Esophagus (tissue), 2 donors: ENCODE data around the gene PLEKHO2. TPM values are rescaled to one million over a fixed set of nuclear protein-coding genes. Genes with fewer than 3 reads are reported as not detected.

Experiments used
- H3K27ac ChIP-seq, 2 donors: one replicate each; pipeline ENCODE4 v1.5.1; 2013; ENCODE audit warnings: low read depth in 2 of 2, mild to moderate bottlenecking in 2 of 2, inconsistent platforms in 1 of 2, low read length in 1 of 2, moderate library complexity in 1 of 2
- H3K27me3 ChIP-seq, 2 donors: one replicate each; pipeline ENCODE4 v1.6.1; 2013; ENCODE audit warnings: low read length in 2 of 2, control low read depth in 1 of 2, mild to moderate bottlenecking in 1 of 2; ENCODE audit not compliant: insufficient read depth in 2 of 2, control insufficient read depth in 1 of 2
- H3K36me3 ChIP-seq, 2 donors: one replicate each; pipeline ENCODE4 v1.6.1; 2013; ENCODE audit warnings: low read length in 1 of 2; ENCODE audit not compliant: control insufficient read depth in 2 of 2, insufficient read depth in 2 of 2
- H3K4me1 ChIP-seq, 2 donors: one replicate each; pipeline ENCODE4 v1.6.1; 2013; ENCODE audit warnings: low read length in 1 of 2; ENCODE audit not compliant: control insufficient read depth in 2 of 2, insufficient read depth in 2 of 2
- H3K4me3 ChIP-seq, 2 donors: one replicate each; pipeline ENCODE4 v1.5.1; 2013; ENCODE audit warnings: low read length in 2 of 2, mild to moderate bottlenecking in 2 of 2, low read depth in 1 of 2, moderate library complexity in 1 of 2
- H3K9me3 ChIP-seq, 2 donors: one replicate each; pipeline ENCODE4 v1.6.1; 2013; ENCODE audit warnings: mild to moderate bottlenecking in 2 of 2, low read depth in 1 of 2, low read length in 1 of 2, moderate library complexity in 1 of 2; ENCODE audit not compliant: control insufficient read depth in 2 of 2, insufficient read depth in 1 of 2
- WGBS, 2 donors: extraction: QIAGEN DNeasy Blood & Tissue Kit; methylation state at CpG; one replicate each; pipeline ENCODE4 v1.1.7; 2013; 5-methylcytosine and 5-hydroxymethylcytosine counted together
- polyA plus RNA-seq, 2 donors: library from polyadenylated mRNA; stranded (reverse); fragments of 200-250 nt; gene quantifications; one replicate each; pipeline ENCODE4 v1.2.3, GENCODE V29; 2013
- donor health status: healthy with polysubstance abuse.
- donor health status: Bipolar disorder and iron deficiency.

Gene PLEKHO2
- polyA plus RNA-seq, 2 donors = 4.8 to 6.6 TPM

DNA sequence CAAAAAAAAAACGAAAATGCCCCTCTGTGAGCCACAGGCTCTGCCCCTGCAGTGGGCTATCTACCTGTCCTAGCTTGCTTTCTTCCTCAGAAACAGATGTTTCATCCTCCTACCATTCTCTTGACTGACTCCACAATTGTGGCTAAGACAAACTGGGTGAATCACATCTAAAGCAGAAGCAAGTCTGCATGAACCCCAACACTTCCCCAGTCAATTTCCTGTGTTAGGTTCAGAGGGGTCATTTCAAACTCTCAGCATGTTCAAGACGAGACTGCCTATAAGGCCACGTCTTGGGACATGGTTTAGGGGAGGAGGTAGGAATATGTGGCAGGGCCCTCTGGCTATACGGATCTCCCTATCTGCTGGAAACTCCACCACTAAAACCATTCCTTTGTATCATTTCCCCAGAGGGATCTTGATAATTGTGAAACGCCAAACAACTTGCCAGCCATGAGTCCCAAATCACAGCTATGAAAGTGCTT lies 41.4 kb downstream of the PLEKHO2 start:
- Histone ChIP-seq H3K4me3 (no peak overlapping the region), H3K4me1 (peaks cover 4 to 5% of the 10 kb centered on the region in 2 donors), H3K9me3 (no peaks in the 10 kb centered on the region), H3K27ac (peak overlapping the region; percentile 6 to 22), H3K27me3 (no peaks in the 10 kb centered on the region), H3K36me3 (no peaks in the 10 kb centered on the region)
- WGBS, 2 donors = 60% methylated on average over 5 of the region's 5 CpGs

DNA sequence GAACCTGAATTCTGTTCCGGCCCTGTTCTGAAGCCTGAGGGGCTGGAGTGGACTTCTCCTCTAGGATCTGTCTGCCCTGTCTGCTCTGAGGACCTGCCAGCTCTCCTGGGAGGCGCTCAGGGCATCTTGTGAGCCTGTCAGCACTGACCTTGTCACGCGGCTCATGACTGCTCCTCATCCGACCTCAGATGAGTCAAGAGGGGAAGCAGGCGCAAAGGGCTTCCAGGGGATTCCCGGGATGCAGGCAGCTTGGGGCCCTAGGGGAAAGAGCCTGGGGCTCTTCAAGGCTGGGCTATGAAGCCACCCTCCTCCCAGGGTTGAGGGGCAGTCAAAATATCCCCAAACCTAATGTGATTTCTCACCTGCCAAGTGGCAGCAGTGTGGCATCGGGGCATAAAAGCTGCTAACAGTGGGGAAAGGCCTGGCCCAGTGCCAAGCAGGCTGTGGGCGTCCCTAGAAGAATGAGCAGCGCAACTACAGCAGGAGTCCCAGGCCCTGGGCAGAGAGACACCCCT lies 42.3 kb downstream of the PLEKHO2 start:
- WGBS, 2 donors = 19 to 25% methylated on average over 9 to 10 of the region's 10 CpGs
- Histone ChIP-seq H3K9me3 (no peaks in the 10 kb centered on the region), H3K27me3 (no peaks in the 10 kb centered on the region), H3K27ac (peak overlapping the region; percentile 24 to 50), H3K36me3 (no peaks in the 10 kb centered on the region), H3K4me3 (no peak overlapping the region), H3K4me1 (peaks cover 4 to 5% of the 10 kb centered on the region in 2 donors)

DNA sequence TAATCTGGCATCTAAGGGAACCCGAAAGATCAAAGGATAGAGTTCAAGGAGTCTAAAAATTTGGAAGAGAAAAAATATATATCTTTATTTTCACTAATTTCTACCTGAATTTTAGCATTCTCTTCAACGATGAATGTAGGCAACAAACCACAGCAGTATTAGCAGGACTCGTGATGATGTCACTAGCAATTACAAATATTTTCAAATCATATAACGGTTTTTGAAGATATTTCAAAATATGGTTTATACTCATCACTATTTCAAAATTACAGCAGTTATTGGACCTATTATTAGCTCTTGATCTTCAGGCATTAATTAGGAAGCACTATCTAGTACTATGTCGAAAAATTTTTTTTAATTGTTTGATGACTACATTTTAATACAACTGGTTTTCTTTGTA lies 43.0 kb downstream of the PLEKHO2 start:
- H3K4me1 ChIP-seq = peaks cover 4 to 5% of the 10 kb centered on the region in 2 donors
- H3K36me3 ChIP-seq = no peaks in the 10 kb centered on the region
- no peak overlapping the region for H3K4me3 ChIP-seq
- no peak overlapping the region for H3K27ac ChIP-seq
- H3K9me3 ChIP-seq = no peaks in the 10 kb centered on the region
- WGBS, 2 donors = 88% methylated on average over 5 of the region's 5 CpGs
- no peaks in the 10 kb centered on the region for H3K27me3 ChIP-seq

DNA sequence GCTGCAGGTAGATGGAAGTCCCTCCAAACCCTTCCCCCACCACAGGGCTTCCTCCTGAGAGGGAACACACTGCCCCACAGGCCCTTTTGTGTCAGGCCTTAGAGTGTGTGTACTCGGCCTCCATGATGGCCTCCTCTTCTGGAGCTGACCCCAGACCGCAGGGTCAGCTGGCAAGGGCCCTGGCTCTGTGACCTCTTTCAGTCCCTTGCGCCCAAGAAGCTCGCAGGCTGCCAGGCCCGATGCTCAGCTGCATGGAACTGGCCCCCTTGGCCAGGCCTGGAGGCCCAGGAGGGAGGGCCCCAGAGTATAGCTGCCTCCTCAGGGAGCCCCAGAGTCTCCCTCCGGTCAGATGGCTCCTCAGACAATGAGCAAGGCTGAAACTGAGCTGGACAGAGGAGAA lies 46.6 kb downstream of the PLEKHO2 start:
- H3K4me3 ChIP-seq = no peak overlapping the region
- no peaks in the 10 kb centered on the region for H3K4me1 ChIP-seq
- H3K9me3 ChIP-seq = no peaks in the 10 kb centered on the region
- H3K27ac ChIP-seq = no peak overlapping the region
- H3K36me3 ChIP-seq = no peaks in the 10 kb centered on the region
- no peaks in the 10 kb centered on the region for H3K27me3 ChIP-seq
- WGBS, 2 donors = 92 to 94% methylated on average over 6 of the region's 6 CpGs

DNA sequence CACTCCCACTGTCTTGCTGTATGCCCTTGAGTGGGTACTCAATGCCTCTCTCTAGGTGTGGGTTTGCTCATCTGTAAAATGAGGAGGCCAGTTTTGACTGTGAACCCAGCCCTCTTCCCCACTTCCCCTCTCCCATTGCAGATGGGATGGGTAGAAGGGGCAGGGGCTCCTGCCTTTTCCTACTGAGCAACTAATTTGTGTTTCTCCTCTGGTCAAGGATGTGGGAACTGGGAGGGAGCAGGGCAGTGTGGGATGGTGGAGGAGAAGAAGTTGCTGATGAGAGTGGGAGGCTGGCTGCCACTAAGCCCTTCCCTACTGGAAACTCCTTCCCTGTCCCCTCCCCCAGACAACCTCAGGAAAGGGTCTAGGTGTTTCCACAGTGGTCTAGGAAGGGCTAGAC lies 49.8 kb downstream of the PLEKHO2 start:
- Histone ChIP-seq H3K9me3 (no peaks in the 10 kb centered on the region), H3K36me3 (no peaks in the 10 kb centered on the region), H3K4me3 (no peak overlapping the region), H3K27me3 (no peaks in the 10 kb centered on the region), H3K4me1 (peaks cover 0 to 4% of the 10 kb centered on the region in 2 donors), H3K27ac (peak overlapping the region; percentile 28 to 64)

DNA sequence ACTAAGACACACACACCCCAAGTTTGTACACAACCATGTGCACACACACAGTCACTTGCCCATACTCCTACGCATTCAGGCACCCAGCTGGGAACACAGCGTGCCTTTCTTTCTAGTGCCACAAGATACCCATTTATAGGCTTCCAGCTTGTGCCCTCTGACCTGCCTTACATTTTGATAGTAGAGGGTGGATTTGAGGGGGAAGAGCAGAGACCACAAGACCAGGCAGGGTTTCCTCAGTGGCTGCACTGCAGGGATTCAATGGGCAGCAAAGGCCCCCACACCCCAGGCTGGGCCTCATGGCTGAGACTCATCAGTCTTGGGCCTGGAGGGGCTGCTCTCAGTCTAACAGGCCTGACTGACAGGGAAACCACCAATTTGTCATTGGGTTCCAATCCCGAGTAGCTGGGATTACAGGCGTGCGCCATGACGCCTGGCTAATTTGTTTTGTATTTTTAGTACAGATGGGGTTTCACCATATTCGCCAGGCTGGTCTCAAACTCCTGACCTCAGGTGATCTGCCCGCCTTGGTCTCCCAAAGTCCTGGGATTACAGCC lies 51.2 kb downstream of the PLEKHO2 start:
- no peaks in the 10 kb centered on the region for H3K27me3 ChIP-seq
- 86 to 87% methylated on average over 8 of the region's 8 CpGs for WGBS, 2 donors
- H3K27ac ChIP-seq = peak overlapping the region; percentile 86 to 99
- peaks cover 3 to 12% of the 10 kb centered on the region in 2 donors for H3K4me1 ChIP-seq
- H3K4me3 ChIP-seq = no peak overlapping the region
- H3K36me3 ChIP-seq = no peaks in the 10 kb centered on the region
- no peaks in the 10 kb centered on the region for H3K9me3 ChIP-seq

DNA sequence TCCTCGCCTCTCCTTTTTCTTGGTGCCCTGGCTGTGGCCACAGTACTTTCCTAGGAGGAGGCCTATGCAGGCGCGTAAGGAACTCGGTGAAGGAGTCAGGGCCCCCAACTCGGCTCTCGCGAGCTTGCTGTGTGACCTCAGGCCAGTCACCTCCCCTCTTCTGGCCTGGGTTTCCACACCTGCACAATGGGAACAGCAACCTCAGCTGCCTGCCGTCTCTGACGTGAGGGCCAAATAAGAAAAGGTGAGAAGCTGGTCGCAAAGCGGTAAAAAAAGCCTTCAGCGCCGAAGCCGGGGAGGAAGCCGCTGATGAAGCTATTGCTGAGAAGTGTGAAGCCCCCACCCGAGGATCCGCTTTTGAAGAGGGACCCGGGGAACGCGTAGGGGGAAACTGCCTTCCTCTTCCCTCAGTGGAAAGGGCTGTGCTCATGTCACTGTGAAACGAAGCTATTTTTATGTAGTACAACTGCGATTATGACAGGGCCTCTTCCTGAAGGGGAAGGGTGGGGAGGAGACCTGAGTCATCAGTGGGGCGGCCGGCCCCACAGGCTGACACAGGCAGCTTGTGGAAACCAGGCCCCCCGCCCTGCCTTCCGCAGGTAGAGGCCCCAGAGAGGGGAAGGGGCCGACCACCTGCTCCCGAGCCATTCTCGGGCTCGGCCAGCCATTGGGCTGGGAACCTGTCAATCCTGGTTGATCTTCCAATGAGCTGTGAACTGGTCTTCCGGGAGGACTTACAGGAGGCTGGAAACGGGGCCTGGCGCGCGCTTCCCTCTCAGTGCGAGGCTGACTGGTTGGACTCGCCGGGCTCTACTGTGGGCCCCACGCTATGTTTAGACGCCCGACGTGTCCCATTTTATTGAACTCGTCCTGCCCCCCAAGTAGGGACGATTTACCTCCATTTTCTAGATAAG lies 52.0 kb downstream of the PLEKHO2 start:
- Histone ChIP-seq H3K36me3 (no peaks in the 10 kb centered on the region), H3K9me3 (no peaks in the 10 kb centered on the region), H3K27me3 (no peaks in the 10 kb centered on the region), H3K4me1 (peaks cover 3 to 12% of the 10 kb centered on the region in 2 donors), H3K27ac (peak overlapping the region; percentile 86 to 99), H3K4me3 (peak overlapping the region; percentile 16 to 40)
- 27 to 29% methylated on average over 41 to 44 of the region's 44 CpGs for WGBS, 2 donors

DNA sequence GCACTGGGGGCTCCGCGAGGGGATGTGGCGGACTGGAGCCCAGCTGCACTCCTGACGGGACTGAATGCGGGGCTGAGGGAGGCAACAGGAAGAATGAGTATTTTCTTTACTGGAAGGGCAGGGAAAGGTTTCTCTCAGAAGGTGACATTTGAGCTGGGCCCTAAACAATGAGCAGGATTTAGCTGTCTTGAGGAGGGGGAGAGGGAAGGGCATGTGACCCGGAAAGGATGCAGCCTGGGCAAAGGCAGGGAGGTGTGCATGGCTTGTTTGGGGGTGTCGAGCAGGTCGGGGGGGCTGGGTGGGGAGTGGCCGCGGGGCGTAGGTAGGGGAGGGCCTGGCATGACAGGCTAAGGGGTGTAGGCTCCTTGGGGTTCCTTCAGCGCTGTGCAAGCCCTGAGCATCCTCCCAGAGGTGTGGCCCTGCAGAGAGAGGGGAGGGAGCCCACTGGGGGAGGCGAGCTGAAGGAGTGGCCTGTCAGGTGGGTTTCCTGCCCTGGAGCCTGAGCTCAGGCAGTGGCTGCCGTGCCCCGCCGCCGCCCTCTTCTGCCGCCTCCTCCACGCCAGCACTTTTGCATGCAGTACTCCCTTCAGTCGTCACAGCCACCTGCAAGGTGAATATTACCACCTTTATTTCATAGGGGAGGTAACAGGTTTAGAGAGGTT lies 52.8 kb downstream of the PLEKHO2 start:
- H3K9me3 ChIP-seq = no peaks in the 10 kb centered on the region
- peak overlapping the region; percentile 86 to 99 for H3K27ac ChIP-seq
- H3K4me3 ChIP-seq = peak overlapping the region; percentile 16 to 40
- H3K27me3 ChIP-seq = no peaks in the 10 kb centered on the region
- WGBS, 2 donors = 25 to 43% methylated on average over 20 of the region's 20 CpGs
- H3K36me3 ChIP-seq = no peaks in the 10 kb centered on the region
- H3K4me1 ChIP-seq = peaks cover 3 to 12% of the 10 kb centered on the region in 2 donors

DNA sequence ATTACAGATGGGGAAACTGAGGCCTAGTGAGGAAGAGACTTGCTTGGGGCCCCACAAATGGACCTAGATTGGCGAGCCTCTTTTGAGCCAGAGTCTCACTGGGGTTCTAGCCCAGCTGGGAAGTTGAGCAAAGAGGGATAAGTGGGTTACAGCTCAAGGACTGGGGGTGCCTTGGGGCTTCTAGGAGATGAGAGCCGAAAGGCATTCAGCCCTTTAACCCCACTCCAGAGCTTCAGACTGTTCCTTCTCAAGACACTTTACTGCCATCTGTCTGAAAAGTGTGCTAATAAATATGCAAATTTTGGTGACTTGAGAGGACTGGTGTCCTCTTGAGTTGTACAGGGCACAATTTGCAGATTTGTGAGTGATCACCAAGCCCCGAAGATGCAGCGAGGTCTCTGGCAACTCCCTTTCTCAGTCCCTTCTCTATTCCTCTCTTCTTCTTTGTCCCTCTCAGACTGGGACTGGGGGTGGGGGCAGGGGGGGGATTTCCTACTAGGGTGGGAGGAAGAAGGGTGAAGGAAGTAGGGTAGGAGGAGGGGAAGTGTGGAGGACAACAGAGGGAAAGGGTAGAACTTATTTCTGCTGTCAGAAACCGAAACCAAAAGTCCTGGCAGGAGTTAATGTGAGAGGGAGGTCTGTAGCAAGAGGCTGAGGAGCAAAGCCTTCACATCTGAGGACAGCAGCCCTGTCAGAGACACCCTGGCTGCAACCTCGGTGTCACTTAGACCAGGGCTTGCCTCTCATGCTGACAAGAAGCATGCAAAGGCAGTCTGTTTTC lies 53.8 kb downstream of the PLEKHO2 start:
- Histone ChIP-seq H3K4me1 (peaks cover 3 to 12% of the 10 kb centered on the region in 2 donors), H3K9me3 (no peaks in the 10 kb centered on the region), H3K27me3 (no peaks in the 10 kb centered on the region), H3K36me3 (no peaks in the 10 kb centered on the region), H3K4me3 (no peak overlapping the region), H3K27ac (peak overlapping the region; percentile 86 to 99)
- 32 to 36% methylated on average over 6 of the region's 6 CpGs for WGBS, 2 donors
